HG02938 (cell line): ENCODE results near the gene SCAP.
"Not testable (repeated sequence)": the region's sequence is repeated elsewhere in the genome, so short reads cannot be mapped to it uniquely, and the experiment has no call there.

Source experiments
- ATAC-seq: cut with Tn5 transposase; IDR thresholded peaks from one replicate; pipeline ENCODE4 v1.9.1; 2021; ENCODE audit warnings: mild to moderate bottlenecking, moderate library complexity; ENCODE audit not compliant: unreplicated experiment

The SCAP gene

DNA sequence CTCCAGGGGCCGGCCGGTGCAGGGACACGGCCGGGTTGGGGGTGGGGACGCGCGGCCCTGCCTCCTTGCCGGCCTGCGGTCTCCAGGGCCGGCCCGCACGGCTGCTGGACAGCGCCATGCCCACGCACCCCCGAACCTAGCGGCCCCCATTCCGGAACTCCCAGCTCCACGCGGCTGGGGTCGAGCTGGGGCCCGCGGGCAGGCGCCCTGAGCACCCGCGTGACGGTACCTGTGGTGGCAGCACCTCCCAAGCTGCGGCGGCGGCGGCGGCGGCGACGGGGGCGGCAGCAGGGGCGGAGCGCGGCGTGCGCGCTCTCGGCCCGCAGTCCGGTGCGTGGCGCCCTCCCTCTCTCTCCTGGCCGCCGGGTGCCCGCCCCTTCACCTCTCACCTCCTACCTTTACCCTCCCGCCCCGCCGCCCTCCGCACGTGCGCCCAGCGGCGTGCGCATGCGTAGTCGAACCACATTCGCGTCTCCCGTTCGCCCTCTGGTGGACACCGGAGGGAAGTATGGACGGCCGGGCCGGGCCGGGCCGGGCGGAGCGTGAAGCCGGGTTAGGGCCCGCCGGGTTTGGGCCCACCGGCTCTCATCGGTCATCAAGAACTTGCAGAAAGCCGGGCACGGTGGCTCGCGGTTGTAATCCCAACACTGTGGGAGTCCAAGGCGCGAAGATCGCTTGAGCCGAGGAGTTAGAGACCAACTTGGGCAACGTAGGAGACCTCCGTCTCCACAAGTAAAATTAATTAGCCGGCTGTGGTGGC lies at the start of gene SCAP:
SCAP (minus strand) TSS at position 372 of the 760 bp plus-strand sequence. CDS start 32,948 bp downstream, outside the sequence.
- ATAC-seq: peak; percentile 86

- ATAC-seq: no peak
These were observed 47.8 kb upstream of the SCAP start for GRCh38 chr3:47523310-47524073.

GRCh38 chr3:47522082-47522987 lies 46.6 kb upstream of the SCAP start:
- no peak for ATAC-seq

DNA sequence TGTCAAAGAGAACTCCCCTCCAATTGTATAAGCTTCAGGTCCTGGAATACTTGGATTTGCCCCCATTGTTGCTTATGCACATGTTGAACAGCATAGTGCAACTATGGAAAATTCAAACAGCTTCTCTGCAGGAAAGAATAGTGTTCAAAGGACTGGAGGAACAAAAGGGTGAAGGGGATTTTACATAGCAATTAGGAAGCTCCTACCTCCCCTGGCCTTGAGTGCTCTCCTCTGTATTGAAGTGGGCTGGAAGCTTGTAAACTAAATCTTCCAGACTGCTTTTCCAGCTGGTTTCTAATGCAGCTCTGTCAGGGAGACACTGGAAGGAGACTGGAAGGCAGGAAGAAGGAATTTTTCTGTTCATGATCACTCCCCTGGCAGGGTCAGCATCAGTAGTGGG lies 45.0 kb upstream of the SCAP start:
- ATAC-seq: no peak

DNA sequence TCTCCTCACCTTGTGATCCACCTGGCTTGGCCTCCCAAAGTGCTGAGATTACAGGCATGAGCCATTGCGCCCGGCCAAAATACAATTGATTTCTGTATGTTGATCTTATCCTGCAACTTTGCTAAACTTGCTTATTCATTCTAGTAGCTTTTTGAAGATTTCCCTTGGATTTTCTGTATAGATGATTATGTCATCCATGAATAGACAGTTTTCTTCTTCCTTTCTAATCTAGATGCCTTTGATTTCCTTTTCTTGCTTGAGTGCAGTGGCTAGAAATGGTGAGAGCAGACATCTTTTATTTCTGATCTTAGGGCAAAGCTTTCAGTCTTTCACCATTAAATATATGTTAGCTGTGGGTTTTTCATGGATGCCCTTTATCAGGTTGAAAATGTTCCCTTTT lies 42.2 kb upstream of the SCAP start:
- ATAC-seq: no peak

DNA sequence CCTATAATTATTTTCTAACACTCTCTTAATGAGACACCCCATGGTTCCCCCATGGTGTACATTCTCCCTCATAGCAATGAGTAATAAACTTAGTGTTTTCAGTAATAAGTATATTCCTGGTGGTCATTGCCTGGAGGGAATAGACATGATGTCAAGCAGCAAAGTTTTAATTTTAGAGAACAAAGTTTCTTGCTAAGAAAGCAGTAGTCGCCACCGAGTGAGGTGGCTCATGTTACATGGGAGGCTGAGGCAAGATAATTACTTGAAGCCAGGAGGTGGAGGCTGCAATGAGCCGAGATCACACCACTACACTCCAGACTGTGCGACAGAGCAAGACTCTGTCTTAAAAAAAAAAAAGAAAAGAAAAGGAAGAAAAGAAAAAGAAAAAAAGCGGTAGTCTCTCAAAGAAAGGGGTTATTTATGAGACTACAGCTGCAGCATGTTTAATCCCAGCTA lies 40.2 kb upstream of the SCAP start:
- ATAC-seq: no peak

GRCh38 chr3:47515100-47515499 lies 39.4 kb upstream of the SCAP start:
- ATAC-seq: no peak

DNA sequence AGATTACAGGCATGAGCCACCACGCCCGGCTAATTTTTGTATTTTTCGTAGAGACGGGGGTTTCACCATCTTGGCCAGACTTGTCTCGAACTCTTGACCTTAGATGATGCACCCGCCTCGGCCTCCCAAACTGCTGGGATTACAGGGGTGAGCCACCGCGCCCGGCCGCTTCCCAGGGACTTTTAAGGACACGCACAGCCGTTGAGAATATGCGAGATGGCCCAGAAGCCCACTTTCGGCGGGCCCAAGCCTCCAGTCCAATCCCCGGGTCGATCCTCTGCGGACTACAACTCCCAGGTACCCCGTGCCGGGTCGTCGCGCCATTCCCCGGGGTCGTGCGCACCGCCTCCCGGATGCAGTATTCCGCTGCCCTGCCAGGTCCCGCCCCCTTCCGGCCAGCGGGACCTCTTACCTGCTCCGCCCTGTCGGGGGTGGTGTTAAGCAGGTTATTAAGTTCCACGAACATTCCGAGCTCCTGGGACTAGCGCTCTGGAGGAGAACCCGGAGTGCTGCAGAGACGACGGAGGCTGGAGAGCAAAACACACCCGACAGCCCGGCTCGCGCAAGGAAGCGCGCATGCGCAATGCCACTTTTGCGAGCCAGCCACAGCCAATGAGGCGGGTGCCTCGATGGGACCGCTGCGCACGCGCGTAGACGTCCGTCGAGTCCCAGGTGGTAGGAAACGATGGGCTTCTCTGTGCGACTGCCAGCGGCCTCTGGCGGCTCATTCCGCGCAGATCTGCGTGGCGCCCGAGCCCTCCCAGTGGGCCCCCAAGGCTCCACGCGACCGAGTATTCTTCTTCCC lies 37.6 kb upstream of the SCAP start, which contains the start of gene ELP6:
ELP6 (minus strand) TSS at position 588 of the 805 bp plus-strand sequence; CDS start at position 466, 122 bp downstream.
- peak; percentile 94 for ATAC-seq

DNA sequence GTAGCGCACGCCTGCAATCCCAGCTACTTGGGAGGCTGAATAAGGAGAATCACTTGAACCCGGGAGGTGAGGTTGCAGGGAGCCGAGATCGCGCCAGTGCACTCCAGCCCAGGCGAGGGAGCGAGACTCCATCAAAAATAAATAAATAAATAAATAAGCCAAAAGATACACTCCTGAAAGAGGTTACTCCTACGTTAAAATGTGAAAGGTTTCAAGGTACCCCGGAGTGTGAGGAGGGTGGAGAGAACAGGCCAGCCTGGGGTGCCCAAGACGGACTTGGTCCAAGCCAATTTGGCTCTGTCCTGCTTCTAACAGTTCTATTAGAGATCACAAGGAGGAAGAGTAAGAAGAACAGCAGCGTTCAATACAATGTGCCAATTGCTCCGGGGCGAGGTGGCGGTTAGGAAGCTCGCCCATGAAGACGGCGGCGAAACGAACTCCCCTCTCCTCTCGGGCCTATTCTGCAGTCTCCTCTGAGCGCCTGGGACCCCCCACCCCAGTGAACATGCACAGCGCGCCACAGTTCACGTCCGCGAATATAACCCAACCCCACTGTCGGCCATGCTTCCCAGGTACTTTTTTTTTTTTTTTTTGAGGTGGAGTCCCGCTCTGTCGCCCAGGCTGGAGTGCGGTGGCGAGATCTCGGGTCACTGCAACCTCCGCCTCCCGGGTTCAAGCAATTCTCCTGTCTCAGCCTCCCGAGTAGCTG lies 36.8 kb upstream of the SCAP start:
- no peak for ATAC-seq

DNA sequence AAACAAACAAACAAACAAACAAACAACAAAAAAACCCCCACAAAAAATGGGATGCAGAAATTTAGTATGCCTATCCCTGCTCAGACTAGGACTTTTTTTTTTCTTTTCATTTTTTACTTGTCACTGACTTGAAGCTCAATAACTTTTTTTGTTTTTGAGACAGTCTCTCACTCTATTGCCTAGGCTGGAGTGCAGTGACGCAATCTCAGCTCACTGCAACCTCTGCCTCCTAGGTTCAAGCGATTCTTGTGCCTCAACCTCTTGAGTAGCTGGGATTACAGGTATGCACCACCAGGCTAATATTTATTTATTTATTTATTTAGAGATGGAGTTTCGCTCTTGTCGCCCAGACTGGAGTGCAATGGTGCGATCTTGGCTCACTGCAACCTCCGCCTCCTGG lies 29.5 kb upstream of the SCAP start:
- ATAC-seq: not testable (repeated sequence)

DNA sequence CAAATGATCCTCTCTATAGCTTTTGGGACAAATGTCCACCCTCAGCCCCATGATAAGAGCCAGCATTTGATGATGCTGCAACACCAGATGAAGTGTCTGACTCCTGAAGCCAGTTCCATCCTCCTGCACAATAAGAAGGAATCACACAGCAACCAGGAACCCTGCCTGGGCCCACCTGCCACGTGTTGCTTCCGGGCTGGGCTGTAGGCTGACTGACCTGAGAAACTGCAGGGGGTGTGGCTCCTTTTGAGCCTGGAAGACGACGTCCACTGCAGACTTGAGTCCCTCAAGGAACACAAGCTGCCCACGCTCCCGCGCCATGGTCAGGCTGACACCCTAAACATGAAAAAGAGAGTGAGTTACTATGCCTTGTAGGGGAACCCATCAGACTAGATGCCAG lies 28.4 kb upstream of the SCAP start:
- no peak for ATAC-seq

DNA sequence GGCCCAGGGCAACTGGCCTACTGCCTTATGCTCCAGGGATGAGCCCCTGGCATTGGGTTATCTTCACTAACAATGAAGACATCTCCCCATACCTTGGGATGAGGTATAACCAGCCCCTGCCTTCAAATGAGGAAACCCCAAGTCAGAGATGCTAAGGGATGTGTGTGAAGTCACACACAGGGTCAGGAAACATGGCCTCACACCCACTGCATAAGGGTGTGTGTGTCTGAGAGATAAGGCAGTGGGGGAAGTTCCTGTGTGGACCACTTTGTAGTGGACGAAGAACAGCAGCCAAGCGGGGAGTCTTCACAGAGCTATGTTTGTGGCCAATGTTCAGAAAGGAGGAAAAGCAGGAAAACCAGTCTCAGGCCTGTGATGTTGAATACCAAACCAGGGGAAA lies 27.3 kb upstream of the SCAP start:
- ATAC-seq: no peak

- ATAC-seq: no peak
These were observed 21.2 kb upstream of the SCAP start for GRCh38 chr3:47496892-47497291.

DNA sequence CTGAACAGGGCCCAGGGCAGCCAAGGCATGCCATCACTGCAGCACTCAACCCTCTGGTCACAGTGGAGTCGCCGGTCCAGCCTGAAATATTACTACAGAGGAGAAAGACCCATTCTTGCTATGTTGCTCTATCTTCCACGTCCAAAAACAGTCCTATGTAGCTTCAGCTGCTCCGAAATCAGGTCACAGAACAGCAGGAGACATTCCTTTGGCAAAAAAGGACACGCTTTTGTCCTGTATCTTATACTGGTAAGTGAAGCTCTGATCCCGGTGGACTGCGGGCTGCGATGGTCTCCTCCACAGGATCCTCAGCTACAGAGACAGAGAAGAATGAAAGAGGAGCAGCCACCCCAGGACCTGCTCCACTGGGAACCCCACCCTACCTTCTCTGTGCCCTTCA lies 20.1 kb upstream of the SCAP start:
- no peak for ATAC-seq

GRCh38 chr3:47495111-47495510 lies 19.4 kb upstream of the SCAP start:
- no peak for ATAC-seq

- ATAC-seq: no peak
These were observed 16.0 kb upstream of the SCAP start for GRCh38 chr3:47491777-47492176.

- no peak for ATAC-seq
These were observed 15.4 kb upstream of the SCAP start for GRCh38 chr3:47491186-47491585.

- no peak for ATAC-seq
These were observed 11.5 kb upstream of the SCAP start for GRCh38 chr3:47487265-47487664.

- no peak for ATAC-seq
These were observed 10.1 kb upstream of the SCAP start for GRCh38 chr3:47485812-47486211.

DNA sequence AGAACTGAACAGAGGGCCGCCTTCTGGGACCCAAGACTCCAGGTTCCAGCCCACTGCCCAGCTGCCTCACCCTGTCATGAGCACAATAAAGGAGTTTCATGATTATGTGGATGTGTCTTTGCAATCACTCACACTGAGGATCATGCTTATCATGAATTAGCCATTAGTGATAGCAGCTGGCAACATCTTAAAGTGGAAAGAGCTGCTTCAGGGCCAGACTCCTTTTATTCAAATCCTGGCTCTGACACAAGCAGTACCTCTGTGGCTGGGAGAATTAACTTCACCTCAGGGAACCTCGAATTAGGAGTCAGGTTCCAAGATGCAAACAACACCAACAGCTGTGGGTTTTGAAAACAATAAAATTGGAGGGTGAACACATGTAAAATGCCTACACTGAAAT lies 6.6 kb upstream of the SCAP start:
- ATAC-seq: no peak
